NK-92 treated with Interleukin-12 subunit alpha and Interleukin-12 subunit beta, amount 100 ng/mL, for 24 hours (cell line): ENCODE data around the gene SLC18A3.

ENCODE experiments used
- DNase-seq: peaks from one replicate; lab custom pipeline; 2025; lab: John Stamatoyannopoulos, UW

The SLC18A3 gene

GRCh38 chr10:49651039-49651835, 41.1 kb downstream of the SLC18A3 start:
- DNase-seq = no peak

GRCh38 chr10:49651917-49652316, 41.8 kb downstream of the SLC18A3 start:
- no peak for DNase-seq

GRCh38 chr10:49652421-49653272, 42.5 kb downstream of the SLC18A3 start:
- DNase-seq = no peak

GRCh38 chr10:49653273-49653929, 43.3 kb downstream of the SLC18A3 start:
- no peak for DNase-seq

GRCh38 chr10:49654036-49654693, 44.1 kb downstream of the SLC18A3 start:
- no peak for DNase-seq

GRCh38 chr10:49655099-49655498, 45.0 kb downstream of the SLC18A3 start:
- no peak for DNase-seq

GRCh38 chr10:49656845-49657493, 46.9 kb downstream of the SLC18A3 start:
- DNase-seq = no peak

GRCh38 chr10:49657606-49658005, 47.5 kb downstream of the SLC18A3 start:
- no peak for DNase-seq

GRCh38 chr10:49661140-49661856, 51.2 kb downstream of the SLC18A3 start:
- DNase-seq = no peak
